ENCODE measurements around the gene SART1.

- TF ChIP-seq, protein P1, sequence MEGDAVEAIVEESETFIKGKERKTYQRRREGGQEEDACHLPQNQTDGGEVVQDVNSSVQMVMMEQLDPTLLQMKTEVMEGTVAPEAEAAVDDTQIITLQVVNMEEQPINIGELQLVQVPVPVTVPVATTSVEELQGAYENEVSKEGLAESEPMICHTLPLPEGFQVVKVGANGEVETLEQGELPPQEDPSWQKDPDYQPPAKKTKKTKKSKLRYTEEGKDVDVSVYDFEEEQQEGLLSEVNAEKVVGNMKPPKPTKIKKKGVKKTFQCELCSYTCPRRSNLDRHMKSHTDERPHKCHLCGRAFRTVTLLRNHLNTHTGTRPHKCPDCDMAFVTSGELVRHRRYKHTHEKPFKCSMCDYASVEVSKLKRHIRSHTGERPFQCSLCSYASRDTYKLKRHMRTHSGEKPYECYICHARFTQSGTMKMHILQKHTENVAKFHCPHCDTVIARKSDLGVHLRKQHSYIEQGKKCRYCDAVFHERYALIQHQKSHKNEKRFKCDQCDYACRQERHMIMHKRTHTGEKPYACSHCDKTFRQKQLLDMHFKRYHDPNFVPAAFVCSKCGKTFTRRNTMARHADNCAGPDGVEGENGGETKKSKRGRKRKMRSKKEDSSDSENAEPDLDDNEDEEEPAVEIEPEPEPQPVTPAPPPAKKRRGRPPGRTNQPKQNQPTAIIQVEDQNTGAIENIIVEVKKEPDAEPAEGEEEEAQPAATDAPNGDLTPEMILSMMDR (IDR thresholded peaks at IDR 0.05), result no peak
- TF ChIP-seq POLR2A (IDR thresholded peaks at IDR 0.05), result no peak
- TF ChIP-seq EP300 (IDR thresholded peaks at IDR 0.05), result no peak
- TF ChIP-seq POLR2AphosphoS5 (IDR thresholded peaks at IDR 0.05), result no peak
Measured at GRCh38 chr11:65965986-65966762, 4.6 kb downstream of the SART1 start.

Data from gastroesophageal sphincter (tissue), 3 donors.